GM19328 (cell line): Measurements from ENCODE around the gene CYTL1.
"Not testable (repeated sequence)": the region's sequence is repeated elsewhere in the genome, so short reads cannot be mapped to it uniquely, and the experiment has no call there.

Experiments
- ATAC-seq: cut with Tn5 transposase; IDR thresholded peaks from one replicate; pipeline ENCODE4 v1.9.1; 2021; ENCODE audit warnings: mild to moderate bottlenecking, moderate library complexity; ENCODE audit not compliant: unreplicated experiment

CYTL1 gene, protein sequence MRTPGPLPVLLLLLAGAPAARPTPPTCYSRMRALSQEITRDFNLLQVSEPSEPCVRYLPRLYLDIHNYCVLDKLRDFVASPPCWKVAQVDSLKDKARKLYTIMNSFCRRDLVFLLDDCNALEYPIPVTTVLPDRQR

DNA sequence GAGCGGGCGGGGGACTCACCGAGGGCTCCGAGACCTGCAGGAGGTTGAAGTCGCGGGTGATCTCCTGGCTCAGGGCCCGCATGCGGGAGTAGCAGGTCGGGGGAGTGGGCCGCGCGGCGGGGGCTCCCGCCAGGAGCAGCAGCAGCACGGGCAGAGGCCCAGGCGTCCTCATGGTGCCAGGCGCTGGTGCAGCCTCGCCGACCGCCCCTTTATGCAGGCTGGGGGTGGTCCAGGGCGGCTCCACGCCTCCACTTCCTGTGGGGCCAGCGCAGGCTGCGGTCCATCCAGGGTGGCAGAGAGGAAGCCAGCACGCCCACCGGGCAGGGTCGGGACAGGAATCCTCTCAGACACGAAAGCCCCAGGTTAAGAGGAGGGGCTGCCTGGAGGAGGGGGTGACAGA lies at the start of gene CYTL1:
Gene CYTL1, minus strand, starts transcription at position 185 of the 400 bp plus-strand sequence. Its CDS starts 13 bp downstream, at position 172.
- no peak for ATAC-seq

DNA sequence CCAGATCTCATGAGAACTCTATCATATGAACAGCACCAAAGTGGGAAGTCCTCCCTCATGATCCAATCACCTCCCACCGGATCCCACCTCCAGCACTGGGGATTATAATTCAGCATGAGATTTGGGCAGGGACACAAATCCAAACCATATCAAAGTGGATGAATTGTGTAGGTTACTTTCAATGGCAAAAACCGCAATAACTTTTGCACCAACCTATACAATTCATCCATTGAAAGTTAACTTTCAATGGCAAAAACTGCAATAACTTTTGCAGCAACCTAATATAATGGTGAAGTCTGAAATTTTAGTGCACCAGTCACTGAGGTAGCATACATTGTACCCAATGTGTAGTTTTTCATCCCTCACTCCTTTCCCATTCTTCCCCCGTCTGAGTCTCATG lies 48.6 kb upstream of the CYTL1 start:
- no peak for ATAC-seq

DNA sequence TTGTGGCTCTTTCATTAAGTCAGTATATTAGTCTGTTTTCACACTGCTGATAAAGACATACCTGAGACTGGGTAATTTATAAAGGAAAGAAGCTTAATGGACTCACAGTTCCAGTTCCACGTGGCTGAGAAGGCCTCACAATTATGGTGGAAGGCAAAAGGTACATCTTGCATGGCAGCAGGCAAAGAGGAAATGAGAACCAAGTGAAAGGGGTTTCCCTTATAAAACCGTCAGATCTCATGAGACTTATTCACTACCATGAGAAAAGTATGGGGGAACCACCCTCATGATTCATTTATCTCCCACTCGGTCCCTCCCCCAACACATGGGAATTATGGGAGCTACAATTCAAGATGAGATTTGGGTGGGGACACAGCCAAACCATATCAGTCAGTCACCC lies 47.7 kb upstream of the CYTL1 start:
- ATAC-seq: not testable (repeated sequence)

DNA sequence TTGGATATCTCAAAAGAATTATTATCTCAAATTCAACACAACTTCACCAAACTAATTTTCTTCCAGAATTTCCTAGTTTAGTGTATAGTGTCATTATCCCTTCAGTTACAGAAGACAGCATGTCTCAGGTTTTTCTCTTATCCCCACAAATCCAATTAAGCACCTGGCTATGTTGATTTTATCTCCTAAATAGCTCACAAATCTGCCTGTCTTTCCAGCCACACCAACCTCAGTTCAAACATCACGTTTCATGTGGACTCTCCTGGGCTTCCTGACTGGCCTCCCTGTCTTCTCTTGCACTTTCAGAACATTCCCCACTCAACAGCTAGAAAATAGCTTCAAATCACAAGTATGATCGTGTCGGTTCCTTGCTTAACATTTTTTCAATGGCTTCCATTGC lies 46.8 kb upstream of the CYTL1 start:
- ATAC-seq: no peak

DNA sequence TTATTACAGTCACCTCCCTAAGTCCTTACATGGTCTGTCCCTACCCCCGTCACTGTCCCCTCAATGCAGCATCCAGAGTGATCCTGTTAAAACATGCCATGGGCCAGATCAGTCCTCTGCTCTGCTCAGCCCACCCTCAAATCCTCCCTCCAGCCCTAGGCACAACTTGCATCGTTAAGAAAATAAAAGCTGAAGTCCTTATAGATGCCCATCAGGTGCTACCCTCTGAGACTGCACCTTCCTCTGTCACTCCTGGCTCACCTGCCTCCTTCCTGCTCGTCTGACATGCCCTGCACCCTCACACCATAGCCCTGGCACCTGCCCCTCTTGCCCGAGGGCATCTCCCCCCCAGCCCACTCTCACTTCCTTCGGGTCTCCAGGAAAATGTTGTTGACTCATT lies 36.2 kb upstream of the CYTL1 start:
- ATAC-seq: no peak

DNA sequence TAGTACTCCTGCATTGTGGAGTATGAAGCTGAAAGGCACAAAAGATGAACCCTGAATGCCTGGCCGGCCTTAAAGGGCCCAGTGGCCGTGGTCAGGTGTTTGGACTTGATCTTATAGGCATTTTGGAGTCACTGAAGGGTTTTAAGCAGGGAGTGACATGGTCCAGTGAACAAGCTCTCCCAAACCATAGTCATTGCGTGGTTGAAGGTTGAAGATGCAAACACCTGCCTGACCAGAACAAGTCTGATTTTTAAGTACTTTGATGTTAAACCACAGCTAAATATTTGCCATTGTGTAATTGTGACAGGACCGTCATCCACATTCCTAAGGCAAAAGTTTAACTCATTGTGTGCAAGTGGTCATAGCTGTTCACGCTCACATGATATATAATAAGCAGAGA lies 35.3 kb upstream of the CYTL1 start:
- ATAC-seq: no peak

DNA sequence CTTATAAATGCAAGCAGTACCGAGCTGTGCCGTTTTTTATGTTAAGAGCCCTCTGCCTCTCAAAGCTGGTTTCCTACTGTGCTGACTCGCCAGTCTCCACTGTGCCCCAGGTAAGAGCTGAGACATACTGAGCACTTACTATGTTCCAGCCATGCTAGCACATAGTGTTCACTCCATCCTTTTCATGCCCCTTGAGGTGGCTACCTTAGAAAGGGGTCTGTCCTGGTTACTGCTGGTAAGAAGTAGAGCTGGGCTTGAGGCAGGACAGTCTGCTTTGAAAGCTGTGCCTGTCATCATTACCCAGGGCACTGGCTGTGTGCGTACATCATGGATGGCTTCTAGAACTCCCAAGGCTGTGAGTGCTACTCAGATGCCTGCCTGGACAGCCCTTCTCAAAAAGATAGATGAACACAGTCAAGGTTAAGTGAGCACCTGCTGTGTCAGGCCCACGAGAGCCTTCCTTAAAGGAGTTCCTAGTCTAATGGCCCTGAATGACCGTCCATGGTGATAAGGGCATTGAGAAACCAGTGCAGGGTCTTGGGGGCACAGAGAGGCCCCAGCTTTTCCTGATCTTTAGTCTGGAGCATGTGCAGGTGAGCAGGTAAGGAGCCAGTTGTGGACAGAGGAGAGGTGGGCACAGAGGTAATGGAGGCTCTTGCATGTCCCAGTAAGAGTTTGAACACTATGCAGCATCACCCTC lies 33.6 kb upstream of the CYTL1 start:
- no peak for ATAC-seq

DNA sequence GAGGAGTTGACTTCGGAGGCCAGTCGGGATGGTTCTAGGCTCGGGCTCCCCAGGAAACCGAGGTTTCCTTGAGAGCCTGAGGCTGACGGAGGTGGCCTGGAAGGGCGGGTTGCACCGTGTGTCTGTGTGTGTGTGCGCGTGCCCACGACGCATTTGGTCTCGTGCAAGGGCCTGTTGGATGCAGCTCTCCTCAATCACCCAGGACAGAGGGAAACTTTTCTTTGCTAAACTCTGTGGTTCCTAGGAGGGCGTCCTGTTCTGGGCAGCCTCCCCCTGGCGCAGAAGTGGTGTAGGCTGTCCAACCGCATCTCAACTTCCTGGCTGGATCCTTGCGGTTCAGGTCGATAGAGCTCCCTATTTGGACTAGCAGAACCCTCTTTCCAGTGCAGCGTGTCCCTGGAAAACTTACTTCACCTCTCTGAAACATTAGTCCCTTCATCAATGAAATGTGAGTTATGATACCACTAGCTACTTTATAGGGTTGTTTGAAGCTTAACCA lies 33.0 kb upstream of the CYTL1 start:
- ATAC-seq: no peak

DNA sequence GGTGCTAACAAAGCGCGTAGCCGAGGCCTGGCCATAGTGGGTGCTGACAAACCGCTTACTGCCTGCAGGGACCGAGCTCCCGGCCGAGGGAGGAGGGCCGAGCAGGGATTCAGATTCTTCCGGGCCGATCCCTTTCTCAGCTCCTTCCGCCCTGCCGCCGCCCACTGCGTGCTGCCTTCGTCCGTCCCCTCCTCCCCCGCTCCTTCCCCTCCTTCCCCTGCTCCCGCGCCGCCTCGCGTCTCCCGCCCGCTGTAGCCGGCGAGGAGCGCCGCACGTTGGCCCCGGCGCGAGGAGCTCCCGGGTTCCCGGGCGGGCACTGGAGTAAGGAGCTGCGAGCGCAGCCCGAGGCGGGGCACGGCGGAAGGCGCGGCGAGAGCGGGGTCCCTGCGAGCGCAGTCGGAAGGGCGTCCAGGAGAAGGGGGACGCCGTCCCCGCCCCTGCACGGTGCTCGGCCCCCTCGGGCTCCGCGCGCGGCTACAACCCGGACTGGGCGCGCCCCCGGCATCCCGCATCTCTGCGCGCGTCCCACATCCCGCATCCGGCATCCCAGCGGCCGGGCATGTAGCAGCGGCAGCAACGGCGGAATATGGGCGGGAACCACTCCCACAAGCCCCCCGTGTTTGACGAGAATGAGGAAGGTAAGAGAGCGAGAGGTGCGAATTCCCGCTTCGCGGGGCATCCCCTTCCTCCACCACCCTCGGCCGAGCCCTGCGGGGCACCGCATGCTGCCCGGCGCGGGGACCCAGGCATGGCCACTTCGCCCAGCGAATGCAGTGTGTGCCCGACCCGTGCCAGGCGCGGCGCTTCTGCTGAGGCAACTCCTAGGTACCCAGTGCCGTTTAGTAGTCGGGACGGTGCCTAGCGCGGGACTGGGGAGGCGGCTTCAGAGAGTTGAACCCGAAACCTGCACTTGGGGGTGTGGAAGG lies 32.3 kb upstream of the CYTL1 start, which contains the start of gene STK32B:
Gene STK32B, plus strand, starts transcription at position 203 of the 926 bp plus-strand sequence.
- ATAC-seq: no peak

DNA sequence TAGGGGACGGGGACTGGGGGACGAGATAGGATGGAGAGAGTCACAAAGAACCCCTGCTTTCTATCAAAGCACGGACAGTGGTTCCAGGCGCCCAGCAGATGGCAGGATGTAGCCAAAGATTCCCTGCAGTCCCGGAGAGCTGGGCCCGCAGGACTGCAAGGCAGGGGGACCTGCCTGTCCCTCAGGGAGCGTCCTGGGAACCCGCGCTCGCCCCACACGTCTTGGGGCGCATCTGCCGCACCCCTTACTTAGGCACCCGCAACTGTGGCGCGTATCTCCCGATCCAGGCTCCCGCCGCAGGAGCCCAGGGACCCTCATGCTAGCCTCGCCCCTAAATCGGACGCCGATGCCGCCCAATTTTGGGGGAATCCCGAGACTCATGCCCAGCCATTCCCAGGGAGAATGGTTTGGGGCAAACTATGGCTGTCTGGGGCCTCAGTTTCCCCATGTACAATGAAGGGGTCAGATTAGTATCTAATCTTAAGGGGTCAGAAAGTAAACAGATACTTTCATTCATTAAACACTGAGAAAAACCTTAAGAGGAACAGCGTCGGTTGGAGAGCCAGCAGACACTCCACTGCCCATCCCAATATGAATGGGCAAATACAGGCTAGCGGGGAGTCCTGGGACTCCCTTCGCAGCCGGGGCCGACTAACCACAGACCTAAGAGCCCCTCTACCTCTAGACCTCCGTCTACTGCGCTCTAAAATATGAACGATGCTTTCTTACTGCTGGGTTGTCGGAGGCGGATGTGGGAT lies 31.4 kb upstream of the CYTL1 start:
- ATAC-seq: no peak

DNA sequence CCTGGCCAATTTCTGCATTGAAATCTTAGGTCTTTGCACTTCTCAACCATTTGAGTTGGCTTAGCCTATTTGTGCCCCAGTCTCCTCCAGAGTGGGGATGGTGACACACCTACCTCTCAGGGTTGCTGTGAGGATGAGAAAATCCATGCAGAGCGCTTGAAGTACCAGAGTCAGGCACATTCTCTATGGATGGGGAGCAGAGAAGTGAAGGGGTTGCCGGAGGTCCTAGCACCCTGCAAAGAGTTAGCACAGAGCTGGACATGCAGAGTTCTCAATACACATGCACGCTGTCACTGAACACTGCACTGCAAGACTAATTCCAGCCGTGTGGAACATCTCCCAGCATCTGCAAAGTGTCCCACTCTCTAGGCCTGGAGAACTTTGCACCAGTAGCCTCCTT lies 29.5 kb upstream of the CYTL1 start:
- no peak for ATAC-seq

DNA sequence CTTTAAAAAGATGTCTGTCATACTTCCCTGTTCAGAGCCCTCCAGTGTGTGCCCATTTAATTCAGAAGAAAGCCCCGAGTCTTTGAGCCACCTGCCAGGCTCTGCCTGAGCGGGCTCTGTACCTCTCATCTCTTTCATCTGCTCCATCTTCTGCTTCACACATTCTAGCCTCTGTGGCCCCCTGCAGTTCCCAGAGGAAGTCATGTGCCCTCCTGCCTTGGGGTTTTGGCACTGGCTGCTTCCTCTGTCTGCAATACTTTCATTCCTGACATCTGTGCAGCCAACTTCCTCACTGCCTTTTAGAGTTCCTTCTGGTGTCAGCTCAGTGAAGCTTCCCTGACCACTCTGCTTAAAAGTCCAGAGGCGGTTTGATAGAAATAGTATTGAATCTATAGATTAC lies 25.8 kb upstream of the CYTL1 start:
- ATAC-seq: no peak

DNA sequence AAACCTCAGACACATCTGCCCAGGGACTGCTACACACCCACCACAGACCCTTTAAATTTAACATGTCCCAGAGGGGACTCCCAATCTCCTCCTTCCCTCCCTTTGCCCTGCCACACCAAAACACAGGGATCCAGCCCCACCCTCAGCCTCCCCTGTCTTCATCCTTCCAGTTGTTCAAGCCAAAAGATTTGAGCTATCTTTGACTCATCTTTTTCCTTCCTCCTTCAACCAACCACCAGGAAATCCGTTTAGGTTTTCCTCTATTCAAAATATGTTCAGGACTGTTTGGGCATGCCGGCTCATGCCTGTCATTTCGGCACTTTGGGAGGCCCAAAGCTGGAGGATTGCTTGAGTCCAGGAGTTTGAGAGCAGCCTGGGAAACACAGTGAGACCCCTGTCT lies 25.1 kb upstream of the CYTL1 start:
- ATAC-seq: no peak

DNA sequence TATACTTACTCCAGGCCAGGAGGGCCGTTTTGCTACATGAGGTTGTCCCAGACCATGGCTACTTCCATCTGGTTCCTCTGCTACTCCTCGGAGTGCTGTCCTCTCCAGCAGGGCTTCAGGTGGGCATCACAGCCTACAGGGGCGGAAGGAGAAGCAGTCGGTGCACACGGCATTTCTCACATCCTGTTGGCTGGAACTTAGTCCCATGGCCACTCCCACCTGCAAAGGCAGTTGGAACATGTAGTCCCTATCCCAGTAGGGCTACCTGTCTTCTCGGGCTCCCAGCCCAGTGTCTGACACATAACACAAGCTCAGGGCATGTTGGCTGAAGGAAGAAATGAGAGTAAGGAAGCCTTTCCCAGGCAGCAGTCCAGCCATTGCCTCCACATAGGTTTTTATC lies 24.3 kb upstream of the CYTL1 start:
- no peak for ATAC-seq

DNA sequence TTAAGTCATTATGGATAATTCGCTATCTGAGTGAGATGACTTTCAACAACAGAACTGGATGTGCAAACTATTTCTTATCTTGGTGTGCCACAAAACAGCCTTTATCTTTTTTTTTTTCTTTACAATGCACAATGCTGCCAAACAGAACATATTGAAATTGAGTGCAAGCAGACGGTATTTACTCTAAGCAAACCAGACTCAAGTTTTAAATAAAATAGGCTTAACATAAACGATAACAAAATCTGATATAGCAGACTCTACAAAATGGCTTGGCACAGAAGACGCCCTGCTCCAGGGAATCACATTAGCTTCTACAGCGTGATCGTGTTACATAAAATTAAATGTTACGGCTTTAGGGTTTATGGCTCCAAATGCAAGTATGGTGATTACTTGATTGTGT lies 22.4 kb upstream of the CYTL1 start:
- no peak for ATAC-seq

DNA sequence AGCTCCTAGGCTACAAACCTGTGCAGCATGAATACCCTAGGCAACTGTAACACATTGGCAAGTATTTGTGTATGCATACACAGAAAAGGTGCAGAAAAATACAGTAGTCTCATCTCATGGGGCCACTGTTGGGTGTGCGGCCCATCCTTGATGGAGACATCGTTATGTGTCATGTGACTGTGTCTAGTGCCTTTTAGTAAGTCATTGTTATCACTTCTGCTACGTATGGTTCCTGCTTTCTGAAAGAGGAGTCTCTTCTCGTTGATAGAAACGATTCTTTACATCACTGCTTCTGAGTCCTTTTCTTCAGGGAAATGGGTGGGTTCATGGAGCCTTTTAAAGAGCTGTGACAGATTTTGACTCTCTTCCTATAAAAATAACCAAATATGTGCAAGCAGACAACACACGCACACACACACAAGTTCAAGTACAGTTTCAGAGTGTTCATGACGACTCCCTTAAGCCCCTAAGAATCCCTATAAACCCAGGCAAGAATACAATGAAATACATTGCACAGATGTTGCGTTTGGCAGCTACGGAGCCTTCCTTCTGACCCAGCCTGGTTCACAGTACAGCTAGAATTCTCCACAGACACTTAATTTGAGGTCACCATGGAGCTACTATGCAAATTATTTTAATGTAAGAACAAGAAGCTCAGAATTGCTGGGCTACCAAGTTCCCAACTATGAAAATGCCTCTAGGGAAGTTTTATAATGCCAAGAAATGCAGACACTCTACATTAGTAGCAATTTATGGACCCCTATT lies 21.8 kb upstream of the CYTL1 start:
- ATAC-seq: no peak

DNA sequence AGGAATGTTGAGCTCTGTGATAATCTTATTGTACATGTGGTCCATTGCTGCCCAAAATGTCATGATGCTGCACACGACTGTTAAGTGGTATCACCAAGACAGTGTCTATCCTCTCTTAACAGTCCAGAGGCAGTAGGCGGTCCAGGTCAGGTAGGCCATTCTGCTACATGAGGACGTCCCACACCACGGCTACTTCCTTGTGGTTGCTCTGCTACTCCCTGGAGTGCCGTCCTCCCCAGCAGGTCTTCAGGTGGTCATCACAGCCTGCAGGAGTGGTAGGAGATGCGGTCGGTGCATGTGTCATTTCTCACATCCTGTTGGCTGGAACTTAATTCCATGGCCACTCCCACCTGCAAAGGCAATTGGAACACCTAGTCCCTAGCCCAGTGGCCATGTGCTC lies 20.5 kb upstream of the CYTL1 start:
- no peak for ATAC-seq

DNA sequence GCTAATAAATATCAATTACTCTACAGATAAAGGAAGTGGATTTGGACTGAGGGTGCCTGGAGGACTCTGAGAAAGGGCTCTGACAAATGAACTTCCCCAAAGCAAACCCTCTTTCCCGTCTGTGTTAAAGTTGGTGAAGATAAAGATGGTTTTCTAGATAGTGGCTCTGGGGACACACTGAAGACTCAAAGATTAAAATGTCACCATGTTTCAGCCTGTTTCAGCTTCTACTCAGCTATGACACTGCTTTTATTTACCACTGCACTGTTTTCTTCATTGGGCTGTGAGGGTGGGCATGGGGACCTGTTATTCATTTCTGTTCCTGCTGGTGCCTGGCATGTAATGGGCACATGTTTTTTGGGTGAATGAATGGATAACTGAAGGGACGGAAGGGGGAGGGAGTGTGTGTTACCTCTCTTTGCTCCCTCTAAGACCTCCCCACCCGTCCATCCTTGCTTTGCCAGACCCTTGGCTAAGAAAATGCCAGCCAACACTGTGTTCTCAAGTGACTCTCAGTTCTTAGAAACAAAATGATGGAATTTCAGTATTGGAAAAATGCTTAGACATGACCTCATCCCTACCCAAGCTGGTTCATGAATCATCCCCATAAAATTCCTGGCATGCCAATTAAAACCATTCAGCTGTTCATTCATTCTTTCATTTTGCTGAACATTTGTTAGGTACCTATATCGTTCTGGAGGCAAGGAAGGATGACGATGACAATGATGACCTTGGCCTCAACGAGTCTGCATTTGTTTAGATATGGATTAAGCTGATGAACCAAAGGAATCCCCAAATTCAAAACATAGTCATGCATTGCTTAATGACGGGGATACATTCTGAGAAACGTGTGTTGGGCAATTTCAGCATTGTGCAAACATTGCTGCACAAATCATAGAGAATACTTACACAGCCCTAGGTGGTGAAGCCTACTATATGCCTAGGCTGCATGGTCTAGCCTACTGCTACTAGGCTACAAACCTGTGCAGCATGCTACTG lies 18.6 kb upstream of the CYTL1 start:
- no peak for ATAC-seq

DNA sequence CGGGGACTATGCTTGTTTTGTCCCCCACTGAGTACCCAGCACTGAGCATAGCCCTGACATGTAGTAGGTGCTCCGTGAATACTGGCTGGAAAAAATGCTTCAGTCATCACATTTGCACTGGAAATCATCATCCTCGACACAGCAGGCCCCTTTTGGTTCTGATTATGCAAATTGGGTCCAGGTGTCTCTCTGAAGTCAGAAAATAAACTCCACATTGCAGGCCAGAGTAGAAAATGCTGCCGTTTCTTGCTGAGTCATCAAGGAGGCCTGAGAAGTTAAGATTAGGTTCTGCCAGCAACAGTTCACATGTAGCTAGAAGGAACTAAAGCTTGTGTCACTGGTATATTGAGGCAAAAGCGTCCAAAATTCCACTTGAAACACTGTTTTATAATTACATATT lies 17.0 kb upstream of the CYTL1 start:
- ATAC-seq: no peak
